ENCODE results near the gene MAP4K2. TPM values are rescaled to one million over a fixed set of nuclear protein-coding genes. Genes with fewer than 3 reads are reported as not detected.

Gene MAP4K2
- total RNA-seq, 1 donor from 2014 or later = 34.0 TPM

- TF ChIP-seq, protein P1, sequence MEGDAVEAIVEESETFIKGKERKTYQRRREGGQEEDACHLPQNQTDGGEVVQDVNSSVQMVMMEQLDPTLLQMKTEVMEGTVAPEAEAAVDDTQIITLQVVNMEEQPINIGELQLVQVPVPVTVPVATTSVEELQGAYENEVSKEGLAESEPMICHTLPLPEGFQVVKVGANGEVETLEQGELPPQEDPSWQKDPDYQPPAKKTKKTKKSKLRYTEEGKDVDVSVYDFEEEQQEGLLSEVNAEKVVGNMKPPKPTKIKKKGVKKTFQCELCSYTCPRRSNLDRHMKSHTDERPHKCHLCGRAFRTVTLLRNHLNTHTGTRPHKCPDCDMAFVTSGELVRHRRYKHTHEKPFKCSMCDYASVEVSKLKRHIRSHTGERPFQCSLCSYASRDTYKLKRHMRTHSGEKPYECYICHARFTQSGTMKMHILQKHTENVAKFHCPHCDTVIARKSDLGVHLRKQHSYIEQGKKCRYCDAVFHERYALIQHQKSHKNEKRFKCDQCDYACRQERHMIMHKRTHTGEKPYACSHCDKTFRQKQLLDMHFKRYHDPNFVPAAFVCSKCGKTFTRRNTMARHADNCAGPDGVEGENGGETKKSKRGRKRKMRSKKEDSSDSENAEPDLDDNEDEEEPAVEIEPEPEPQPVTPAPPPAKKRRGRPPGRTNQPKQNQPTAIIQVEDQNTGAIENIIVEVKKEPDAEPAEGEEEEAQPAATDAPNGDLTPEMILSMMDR (IDR thresholded peaks at IDR 0.05) = no peak
- intact Hi-C loops (cut with DNase I) = no loop called here
- no peaks in the 10 kb centered on the region for H3K4me1 ChIP-seq
- no peak overlapping the region for H3K4me3 ChIP-seq
- H3K36me3 ChIP-seq = peaks cover 15 to 22% of the 10 kb centered on the region in 2 donors
- no peak overlapping the region for H3K27ac ChIP-seq
- no peaks in the 10 kb centered on the region for H3K9me3 ChIP-seq
- no peaks in the 10 kb centered on the region for H3K27me3 ChIP-seq
- DNase-seq (ENCODE audit: low spot score in 2 of 2) = no peak
Observed at GRCh38 chr11:64750361-64751054, 52.5 kb downstream of the MAP4K2 start.

DNA sequence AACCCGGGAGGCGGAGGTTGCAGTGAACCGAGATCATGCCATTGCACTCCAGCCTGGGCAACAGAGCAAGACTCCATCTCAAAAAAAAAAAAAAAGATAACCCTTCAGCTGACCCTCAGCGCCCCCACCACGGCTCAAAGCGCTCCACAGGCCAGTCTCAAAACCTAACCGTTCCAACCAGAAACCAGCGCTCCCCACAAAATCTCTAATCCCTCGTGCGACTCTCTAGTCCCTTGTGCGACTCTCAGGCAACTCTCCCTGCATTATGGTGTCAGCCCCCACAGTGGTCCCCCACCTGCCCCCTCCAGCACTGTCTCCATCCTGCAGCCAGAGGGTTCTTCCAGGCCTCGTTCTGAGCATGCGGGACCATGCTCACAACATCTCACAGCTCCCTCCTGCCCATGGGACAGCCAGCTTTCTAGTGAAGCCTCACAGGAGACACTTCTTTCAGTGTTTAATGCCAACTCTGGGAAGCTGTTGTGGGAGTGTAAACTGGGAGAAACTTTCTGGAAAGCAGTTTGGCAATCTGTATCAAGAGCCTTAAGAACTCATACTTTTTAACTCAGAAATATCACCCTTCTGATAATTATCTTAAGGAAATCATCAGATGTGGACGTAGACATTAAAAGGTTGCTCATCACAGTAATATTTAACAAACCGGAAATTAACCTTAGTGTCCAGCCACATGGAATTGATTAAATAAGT is 54.9 kb downstream of the MAP4K2 start:
- Histone ChIP-seq H3K27ac (peak overlapping the region; percentile 98), H3K36me3 (peaks cover 15 to 21% of the 10 kb centered on the region in 2 donors), H3K27me3 (no peaks in the 10 kb centered on the region), H3K9me3 (no peaks in the 10 kb centered on the region), H3K4me1 (peaks cover 0 to 4% of the 10 kb centered on the region in 2 donors), H3K4me3 (no peak overlapping the region)
- intact Hi-C loops (cut with DNase I) = no loop called here
- DNase-seq (ENCODE audit: low spot score in 2 of 2) = no peak
- TF ChIP-seq, protein P1 (IDR thresholded peaks at IDR 0.05) = no peak

GRCh38 chr11:64746486-64746885 is 56.5 kb downstream of the MAP4K2 start:
- peak overlapping the region; percentile 98 for H3K27ac ChIP-seq
- H3K4me3 ChIP-seq = peak overlapping the region in 1 of 2 donors; percentile 89
- TF ChIP-seq, protein P1 (IDR thresholded peaks at IDR 0.05) = no peak
- DNase-seq (ENCODE audit: low spot score in 2 of 2) = no peak
- no peaks in the 10 kb centered on the region for H3K27me3 ChIP-seq
- peaks cover 4 to 11% of the 10 kb centered on the region in 2 donors for H3K4me1 ChIP-seq
- peaks cover 4 to 11% of the 10 kb centered on the region in 2 donors for H3K36me3 ChIP-seq
- no peaks in the 10 kb centered on the region for H3K9me3 ChIP-seq
- intact Hi-C loops (cut with DNase I) = loop anchor here (1.0 kb wide), 1 partner anchor 32 kb away; the partner anchor contains the start of gene SF1

GRCh38 chr11:64745521-64746328 is 57.3 kb downstream of the MAP4K2 start:
- H3K4me1 ChIP-seq = peaks cover 4 to 11% of the 10 kb centered on the region in 2 donors
- H3K27ac ChIP-seq = peak overlapping the region; percentile 98

GRCh38 chr11:64745189-64745520 is 57.9 kb downstream of the MAP4K2 start:
- no peaks in the 10 kb centered on the region for H3K27me3 ChIP-seq
- peak; percentile 51 to 90 for DNase-seq (ENCODE audit: low spot score in 2 of 2)
- H3K9me3 ChIP-seq = no peaks in the 10 kb centered on the region
- H3K27ac ChIP-seq = peak overlapping the region; percentile 98
- TF ChIP-seq, protein P1 (IDR thresholded peaks at IDR 0.05) = no peak
- intact Hi-C loops (cut with DNase I) = no loop called here
- peaks cover 4 to 11% of the 10 kb centered on the region in 2 donors for H3K4me1 ChIP-seq
- peaks cover 0 to under 1% of the 10 kb centered on the region in 2 donors for H3K36me3 ChIP-seq
- peak overlapping the region; percentile 86 to 89 for H3K4me3 ChIP-seq

More at GRCh38 chr11:64745521-64746328, 57.3 kb downstream of the MAP4K2 start:
- intact Hi-C loops (cut with DNase I) = loop anchor here (1.0 kb wide), 1 partner anchor 33 kb away; the partner anchor contains the start of gene SF1
- Histone ChIP-seq H3K27me3 (no peaks in the 10 kb centered on the region), H3K9me3 (no peaks in the 10 kb centered on the region), H3K4me3 (peak overlapping the region; percentile 86 to 89), H3K36me3 (peaks cover 0 to 4% of the 10 kb centered on the region in 2 donors)
- TF ChIP-seq, protein P1 (IDR thresholded peaks at IDR 0.05) = no peak
- peak; percentile 88 to 97 for DNase-seq (ENCODE audit: low spot score in 2 of 2)

All from ascending aorta (tissue), 2 donors.